Measurements from ENCODE around the gene RASAL2.

DNA sequence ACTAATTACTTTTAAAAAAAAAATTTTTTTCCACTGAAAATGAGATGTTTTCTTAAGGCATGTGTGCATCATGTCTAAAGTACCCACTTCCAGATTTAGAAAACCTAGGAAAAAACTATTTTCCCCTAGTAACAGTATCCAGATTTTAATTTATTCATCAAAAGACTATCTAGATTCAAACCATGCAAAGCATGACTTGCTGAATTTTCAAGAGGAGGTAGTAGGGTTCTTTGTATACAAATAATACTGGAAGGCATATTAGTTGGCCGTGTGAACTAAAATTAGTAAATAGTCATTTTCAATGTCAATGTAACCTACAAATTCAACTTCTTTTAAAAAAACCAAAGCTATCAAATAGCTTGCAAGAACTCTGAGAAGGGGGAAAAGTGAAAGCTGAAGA is 213.4 kb downstream of the RASAL2 start:
- no peak for TF ChIP-seq POLR2A (IDR thresholded peaks at IDR 0.05)
- TF ChIP-seq, protein P1, sequence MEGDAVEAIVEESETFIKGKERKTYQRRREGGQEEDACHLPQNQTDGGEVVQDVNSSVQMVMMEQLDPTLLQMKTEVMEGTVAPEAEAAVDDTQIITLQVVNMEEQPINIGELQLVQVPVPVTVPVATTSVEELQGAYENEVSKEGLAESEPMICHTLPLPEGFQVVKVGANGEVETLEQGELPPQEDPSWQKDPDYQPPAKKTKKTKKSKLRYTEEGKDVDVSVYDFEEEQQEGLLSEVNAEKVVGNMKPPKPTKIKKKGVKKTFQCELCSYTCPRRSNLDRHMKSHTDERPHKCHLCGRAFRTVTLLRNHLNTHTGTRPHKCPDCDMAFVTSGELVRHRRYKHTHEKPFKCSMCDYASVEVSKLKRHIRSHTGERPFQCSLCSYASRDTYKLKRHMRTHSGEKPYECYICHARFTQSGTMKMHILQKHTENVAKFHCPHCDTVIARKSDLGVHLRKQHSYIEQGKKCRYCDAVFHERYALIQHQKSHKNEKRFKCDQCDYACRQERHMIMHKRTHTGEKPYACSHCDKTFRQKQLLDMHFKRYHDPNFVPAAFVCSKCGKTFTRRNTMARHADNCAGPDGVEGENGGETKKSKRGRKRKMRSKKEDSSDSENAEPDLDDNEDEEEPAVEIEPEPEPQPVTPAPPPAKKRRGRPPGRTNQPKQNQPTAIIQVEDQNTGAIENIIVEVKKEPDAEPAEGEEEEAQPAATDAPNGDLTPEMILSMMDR (IDR thresholded peaks at IDR 0.05): no peak

Measured in thyroid gland (tissue), 4 donors.